HG02623 (cell line): Measurements from ENCODE around the gene RPS6KB2.
A peak's percentile ranks its signal among the peaks of the same experiment; 100 is the strongest.
"Not testable (repeated sequence)": the region's sequence is repeated elsewhere in the genome, so short reads cannot be mapped to it uniquely, and the experiment has no call there.

ENCODE experiments used
- ATAC-seq: cut with Tn5 transposase; IDR thresholded peaks from one replicate; pipeline ENCODE4 v1.9.1; 2021; ENCODE audit warnings: moderate library complexity; ENCODE audit not compliant: unreplicated experiment

Gene RPS6KB2

GRCh38 chr11:67465189-67465510 lies 36.9 kb downstream of the RPS6KB2 start:
- no peak for ATAC-seq

GRCh38 chr11:67465530-67465929 lies 37.2 kb downstream of the RPS6KB2 start:
- ATAC-seq, result not testable (repeated sequence)

- ATAC-seq, result no peak
These were observed 38.1 kb downstream of the RPS6KB2 start for GRCh38 chr11:67466367-67466766.

GRCh38 chr11:67466962-67467771 lies 38.9 kb downstream of the RPS6KB2 start:
- no peak for ATAC-seq

- ATAC-seq, result no peak
These were observed 39.8 kb downstream of the RPS6KB2 start for GRCh38 chr11:67468056-67468455.

- ATAC-seq, result no peak
These were observed 40.1 kb downstream of the RPS6KB2 start for GRCh38 chr11:67468456-67468758.

- ATAC-seq, result peak; percentile 52
These were observed 40.6 kb downstream of the RPS6KB2 start, which contains the start of gene TMEM134 for GRCh38 chr11:67468759-67469507. Gene TMEM134, minus strand, starts transcription at chr11:67469251. Its CDS starts 59 bp downstream, at chr11:67469192.

GRCh38 chr11:67469508-67469811 lies 41.2 kb downstream of the RPS6KB2 start:
- ATAC-seq, result no peak

GRCh38 chr11:67470337-67471002 lies 42.2 kb downstream of the RPS6KB2 start:
- no peak for ATAC-seq

GRCh38 chr11:67472882-67473281 lies 44.6 kb downstream of the RPS6KB2 start:
- no peak for ATAC-seq

GRCh38 chr11:67476692-67477091 lies 48.4 kb downstream of the RPS6KB2 start:
- not testable (repeated sequence) for ATAC-seq

GRCh38 chr11:67477344-67478050 lies 49.2 kb downstream of the RPS6KB2 start:
- not testable (repeated sequence) for ATAC-seq

- no peak for ATAC-seq
These were observed 54.1 kb downstream of the RPS6KB2 start for GRCh38 chr11:67482275-67482826.

GRCh38 chr11:67482827-67483798 lies 54.8 kb downstream of the RPS6KB2 start, which contains the start of gene AIP:
Gene AIP, plus strand, starts transcription at chr11:67483026. Its CDS starts 133 bp downstream, at chr11:67483159.
- ATAC-seq, result peak; percentile 64

- ATAC-seq, result no peak
These were observed 55.8 kb downstream of the RPS6KB2 start for GRCh38 chr11:67483831-67484665.

- no peak for ATAC-seq
These were observed 56.6 kb downstream of the RPS6KB2 start for GRCh38 chr11:67484847-67485311.
